HEK293 (cell line): ENCODE measurements around the gene PLCB1.

Experiments used
- CTCF ChIA-PET: fragments of 350-600 bp; formaldehyde crosslinking; extraction: SDS; loops from one replicate; lab custom pipeline; 2021; ENCODE audit warnings: antibody characterized with exemption; lab: Yijun Ruan, JAX
- POLR2A ChIA-PET: fragments of 300-600 bp; formaldehyde crosslinking; extraction: SDS; loops from one replicate; lab custom pipeline; 2020; ENCODE audit warnings: antibody characterized with exemption, inconsistent platforms; lab: Yijun Ruan, JAX
- H3K27ac ChIP-seq: fragments of 200-500 bp; sonication (Bioruptor generic); 2 replicates; pipeline ENCODE4 v1.5.1; 2014; ENCODE audit warnings: low read depth, low read length, control low read depth, inconsistent platforms; ENCODE audit errors: extremely low read depth
- H3K36me3 ChIP-seq, 2 experiments: fragments of 200-500 bp in 1 of 2; sonication (Bioruptor generic) in 1 of 2; 1 replicate in 1 of 2; 2 replicates in 1 of 2; pipeline ENCODE4 v1.5.1; 2014 to 2017; ENCODE audit warnings: inconsistent platforms in 2 of 2, low read length in 2 of 2; ENCODE audit not compliant: control insufficient read depth in 2 of 2, insufficient read depth in 1 of 2
- H3K4me1 ChIP-seq: fragments of 200-500 bp; sonication (Bioruptor generic); 2 replicates; pipeline ENCODE4 v1.5.1; 2014; ENCODE audit warnings: mild to moderate bottlenecking, low read length, inconsistent platforms; ENCODE audit not compliant: control insufficient read depth, insufficient read depth
- H3K4me3 ChIP-seq: 2 replicates; pipeline ENCODE4 v1.5.1; 2011; ENCODE audit warnings: low read depth, mild to moderate bottlenecking, control low read depth, low read length, moderate library complexity
- H3K9me3 ChIP-seq: fragments of 200-500 bp; sonication (Bioruptor generic); 2 replicates; pipeline ENCODE4 v1.5.1; 2014; ENCODE audit warnings: low read depth, low read length, inconsistent platforms; ENCODE audit not compliant: control insufficient read depth, insufficient read depth
- EGR2 ChIP-seq: fragments of 450-650 bp; formaldehyde crosslinking; IDR thresholded peaks from 2 replicates; pipeline ENCODE4 v1.5.1; 2016; ENCODE audit warnings: low read depth, missing biosample characterization, missing genetic modification characterization
- ELK4 ChIP-seq: IDR thresholded peaks from 2 replicates; pipeline ENCODE4 v1.6.1; 2011; ENCODE audit warnings: mild to moderate bottlenecking, low read depth, low read length, borderline replicate concordance
- KLF10 ChIP-seq: fragments of 450-650 bp; IDR thresholded peaks from 2 replicates; pipeline ENCODE4 v1.5.1; 2018; ENCODE audit warnings: missing biosample characterization, mild to moderate bottlenecking, missing genetic modification characterization
- OSR2 ChIP-seq: fragments of 450-650 bp; formaldehyde crosslinking; IDR thresholded peaks from 2 replicates; pipeline ENCODE4 v1.5.1; 2016; ENCODE audit warnings: missing biosample characterization, missing genetic modification characterization
- TRIM28 ChIP-seq: IDR thresholded peaks from 2 replicates; pipeline ENCODE4 v1.6.1; 2011; ENCODE audit warnings: low read length, control low read depth, borderline replicate concordance
- WT1 ChIP-seq: fragments of 450-650 bp; formaldehyde crosslinking; IDR thresholded peaks from 2 replicates; pipeline ENCODE4 v1.5.1; 2016; ENCODE audit warnings: missing biosample characterization, missing genetic modification characterization
- ZFHX2 ChIP-seq: fragments of 450-650 bp; formaldehyde crosslinking; conservative IDR thresholded peaks from 2 replicates; pipeline ENCODE4 v1.5.1; 2016; ENCODE audit warnings: missing biosample characterization, missing genetic modification characterization
- ZNF138 ChIP-seq: fragments of 450-650 bp; formaldehyde crosslinking; IDR thresholded peaks from 2 replicates; pipeline ENCODE4 v1.5.1; 2016; ENCODE audit warnings: missing biosample characterization, missing genetic modification characterization, borderline replicate concordance
- ZNF146 ChIP-seq: fragments of 450-650 bp; formaldehyde crosslinking; IDR thresholded peaks from 2 replicates; pipeline ENCODE4 v1.5.1; 2016; ENCODE audit warnings: missing biosample characterization, missing genetic modification characterization
- ZNF18 ChIP-seq: fragments of 450-650 bp; formaldehyde crosslinking; IDR thresholded peaks from 2 replicates; pipeline ENCODE4 v1.5.1; 2016; ENCODE audit warnings: missing biosample characterization, missing genetic modification characterization
- ZNF514 ChIP-seq: fragments of 450-650 bp; formaldehyde crosslinking; IDR thresholded peaks from 2 replicates; pipeline ENCODE4 v1.5.1; 2016; ENCODE audit warnings: missing biosample characterization, missing genetic modification characterization
- ZNF629 ChIP-seq: fragments of 450-650 bp; formaldehyde crosslinking; IDR thresholded peaks from 2 replicates; pipeline ENCODE4 v1.5.1; 2017; ENCODE audit warnings: missing biosample characterization, missing genetic modification characterization
- ZNF645 ChIP-seq: fragments of 450-650 bp; formaldehyde crosslinking; IDR thresholded peaks from 2 replicates; pipeline ENCODE4; 2016; ENCODE audit warnings: missing biosample characterization, missing genetic modification characterization
- ZNF660 ChIP-seq: fragments of 450-650 bp; IDR thresholded peaks from 2 replicates; pipeline ENCODE4 v1.5.1; 2018; ENCODE audit warnings: missing biosample characterization, mild to moderate bottlenecking, missing genetic modification characterization
- TF ChIP-seq, protein P1 (sequence below): fragments of 450-650 bp; formaldehyde crosslinking; IDR thresholded peaks from 2 replicates; pipeline ENCODE4 v1.5.1; 2016; ENCODE audit warnings: missing biosample characterization, missing genetic modification characterization
- TF ChIP-seq, protein P2 (sequence below): fragments of 450-650 bp; formaldehyde crosslinking; IDR thresholded peaks from 2 replicates; pipeline ENCODE4 v1.5.1; 2016; ENCODE audit warnings: missing biosample characterization, missing genetic modification characterization
- TF ChIP-seq, protein P3 (sequence below): fragments of 450-650 bp; formaldehyde crosslinking; IDR thresholded peaks from 2 replicates; pipeline ENCODE4 v1.5.1; 2017; ENCODE audit warnings: missing biosample characterization, missing genetic modification characterization
- TF ChIP-seq, protein P4 (sequence below): fragments of 450-650 bp; formaldehyde crosslinking; IDR thresholded peaks from 2 replicates; pipeline ENCODE4 v1.5.1; 2017; ENCODE audit warnings: missing biosample characterization, missing genetic modification characterization
- TF ChIP-seq, protein P5 (sequence below): fragments of 450-650 bp; formaldehyde crosslinking; IDR thresholded peaks from 2 replicates; pipeline ENCODE4 v1.5.1; 2016; ENCODE audit warnings: missing biosample characterization, missing genetic modification characterization
- TF ChIP-seq, protein P6 (sequence below): fragments of 450-650 bp; formaldehyde crosslinking; IDR thresholded peaks from 2 replicates; pipeline ENCODE4 v1.5.1; 2016; ENCODE audit warnings: missing biosample characterization, missing genetic modification characterization

PLCB1 gene

DNA sequence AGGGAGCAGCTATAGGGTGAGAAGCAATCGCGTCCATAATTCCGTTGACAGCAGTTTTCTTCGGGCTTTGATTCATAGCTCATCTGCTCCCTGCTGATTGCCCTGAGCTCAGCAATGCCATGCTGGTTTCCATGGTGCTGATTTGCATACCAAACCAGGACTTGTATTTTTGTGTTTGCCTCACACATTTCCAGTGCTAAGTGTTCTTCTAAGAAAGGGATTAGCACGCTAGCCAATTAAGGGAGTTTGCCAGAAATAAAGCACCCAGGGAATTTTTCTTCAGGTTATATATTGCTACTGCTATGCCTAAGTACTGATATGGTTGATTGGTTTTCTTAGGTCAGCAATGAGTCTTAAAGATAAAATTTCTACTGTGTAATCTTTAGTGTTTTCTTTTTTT, 177.6 kb downstream of the PLCB1 start (continued):
- TF ChIP-seq, protein P1, sequence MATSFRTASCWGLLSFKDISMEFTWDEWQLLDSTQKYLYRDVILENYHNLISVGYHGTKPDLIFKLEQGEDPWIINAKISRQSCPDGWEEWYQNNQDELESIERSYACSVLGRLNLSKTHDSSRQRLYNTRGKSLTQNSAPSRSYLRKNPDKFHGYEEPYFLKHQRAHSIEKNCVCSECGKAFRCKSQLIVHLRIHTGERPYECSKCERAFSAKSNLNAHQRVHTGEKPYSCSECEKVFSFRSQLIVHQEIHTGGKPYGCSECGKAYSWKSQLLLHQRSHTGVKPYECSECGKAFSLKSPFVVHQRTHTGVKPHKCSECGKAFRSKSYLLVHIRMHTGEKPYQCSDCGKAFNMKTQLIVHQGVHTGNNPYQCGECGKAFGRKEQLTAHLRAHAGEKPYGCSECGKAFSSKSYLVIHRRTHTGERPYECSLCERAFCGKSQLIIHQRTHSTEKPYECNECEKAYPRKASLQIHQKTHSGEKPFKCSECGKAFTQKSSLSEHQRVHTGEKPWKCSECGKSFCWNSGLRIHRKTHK (tag by site-specific recombination): no peak
- TF ChIP-seq, protein P2, sequence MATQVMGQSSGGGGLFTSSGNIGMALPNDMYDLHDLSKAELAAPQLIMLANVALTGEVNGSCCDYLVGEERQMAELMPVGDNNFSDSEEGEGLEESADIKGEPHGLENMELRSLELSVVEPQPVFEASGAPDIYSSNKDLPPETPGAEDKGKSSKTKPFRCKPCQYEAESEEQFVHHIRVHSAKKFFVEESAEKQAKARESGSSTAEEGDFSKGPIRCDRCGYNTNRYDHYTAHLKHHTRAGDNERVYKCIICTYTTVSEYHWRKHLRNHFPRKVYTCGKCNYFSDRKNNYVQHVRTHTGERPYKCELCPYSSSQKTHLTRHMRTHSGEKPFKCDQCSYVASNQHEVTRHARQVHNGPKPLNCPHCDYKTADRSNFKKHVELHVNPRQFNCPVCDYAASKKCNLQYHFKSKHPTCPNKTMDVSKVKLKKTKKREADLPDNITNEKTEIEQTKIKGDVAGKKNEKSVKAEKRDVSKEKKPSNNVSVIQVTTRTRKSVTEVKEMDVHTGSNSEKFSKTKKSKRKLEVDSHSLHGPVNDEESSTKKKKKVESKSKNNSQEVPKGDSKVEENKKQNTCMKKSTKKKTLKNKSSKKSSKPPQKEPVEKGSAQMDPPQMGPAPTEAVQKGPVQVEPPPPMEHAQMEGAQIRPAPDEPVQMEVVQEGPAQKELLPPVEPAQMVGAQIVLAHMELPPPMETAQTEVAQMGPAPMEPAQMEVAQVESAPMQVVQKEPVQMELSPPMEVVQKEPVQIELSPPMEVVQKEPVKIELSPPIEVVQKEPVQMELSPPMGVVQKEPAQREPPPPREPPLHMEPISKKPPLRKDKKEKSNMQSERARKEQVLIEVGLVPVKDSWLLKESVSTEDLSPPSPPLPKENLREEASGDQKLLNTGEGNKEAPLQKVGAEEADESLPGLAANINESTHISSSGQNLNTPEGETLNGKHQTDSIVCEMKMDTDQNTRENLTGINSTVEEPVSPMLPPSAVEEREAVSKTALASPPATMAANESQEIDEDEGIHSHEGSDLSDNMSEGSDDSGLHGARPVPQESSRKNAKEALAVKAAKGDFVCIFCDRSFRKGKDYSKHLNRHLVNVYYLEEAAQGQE (tag by site-specific recombination): peak; percentile 83
- TF ChIP-seq ZNF138 (no peak), KLF10 (tag by site-specific recombination) (no peak), WT1 (tag by site-specific recombination) (peak; percentile 58; the same call in 1 of the 2 replicates), ELK4 (no peak), ZNF514 (no peak), ZNF629 (tag by site-specific recombination) (peak; percentile 45; the same call in 1 of the 2 replicates), OSR2 (tag by site-specific recombination) (peak; percentile 85), ZNF645 (no peak), ZNF660 (tag by site-specific recombination) (no peak)
- TF ChIP-seq, protein P3, sequence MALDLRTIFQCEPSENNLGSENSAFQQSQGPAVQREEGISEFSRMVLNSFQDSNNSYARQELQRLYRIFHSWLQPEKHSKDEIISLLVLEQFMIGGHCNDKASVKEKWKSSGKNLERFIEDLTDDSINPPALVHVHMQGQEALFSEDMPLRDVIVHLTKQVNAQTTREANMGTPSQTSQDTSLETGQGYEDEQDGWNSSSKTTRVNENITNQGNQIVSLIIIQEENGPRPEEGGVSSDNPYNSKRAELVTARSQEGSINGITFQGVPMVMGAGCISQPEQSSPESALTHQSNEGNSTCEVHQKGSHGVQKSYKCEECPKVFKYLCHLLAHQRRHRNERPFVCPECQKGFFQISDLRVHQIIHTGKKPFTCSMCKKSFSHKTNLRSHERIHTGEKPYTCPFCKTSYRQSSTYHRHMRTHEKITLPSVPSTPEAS (tag by site-specific recombination): no peak
- TF ChIP-seq, protein P4, sequence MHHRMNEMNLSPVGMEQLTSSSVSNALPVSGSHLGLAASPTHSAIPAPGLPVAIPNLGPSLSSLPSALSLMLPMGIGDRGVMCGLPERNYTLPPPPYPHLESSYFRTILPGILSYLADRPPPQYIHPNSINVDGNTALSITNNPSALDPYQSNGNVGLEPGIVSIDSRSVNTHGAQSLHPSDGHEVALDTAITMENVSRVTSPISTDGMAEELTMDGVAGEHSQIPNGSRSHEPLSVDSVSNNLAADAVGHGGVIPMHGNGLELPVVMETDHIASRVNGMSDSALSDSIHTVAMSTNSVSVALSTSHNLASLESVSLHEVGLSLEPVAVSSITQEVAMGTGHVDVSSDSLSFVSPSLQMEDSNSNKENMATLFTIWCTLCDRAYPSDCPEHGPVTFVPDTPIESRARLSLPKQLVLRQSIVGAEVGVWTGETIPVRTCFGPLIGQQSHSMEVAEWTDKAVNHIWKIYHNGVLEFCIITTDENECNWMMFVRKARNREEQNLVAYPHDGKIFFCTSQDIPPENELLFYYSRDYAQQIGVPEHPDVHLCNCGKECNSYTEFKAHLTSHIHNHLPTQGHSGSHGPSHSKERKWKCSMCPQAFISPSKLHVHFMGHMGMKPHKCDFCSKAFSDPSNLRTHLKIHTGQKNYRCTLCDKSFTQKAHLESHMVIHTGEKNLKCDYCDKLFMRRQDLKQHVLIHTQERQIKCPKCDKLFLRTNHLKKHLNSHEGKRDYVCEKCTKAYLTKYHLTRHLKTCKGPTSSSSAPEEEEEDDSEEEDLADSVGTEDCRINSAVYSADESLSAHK: 0 out of 2 replicates have a peak, but pooled peaks have one; percentile 14
- TF ChIP-seq, protein P5, sequence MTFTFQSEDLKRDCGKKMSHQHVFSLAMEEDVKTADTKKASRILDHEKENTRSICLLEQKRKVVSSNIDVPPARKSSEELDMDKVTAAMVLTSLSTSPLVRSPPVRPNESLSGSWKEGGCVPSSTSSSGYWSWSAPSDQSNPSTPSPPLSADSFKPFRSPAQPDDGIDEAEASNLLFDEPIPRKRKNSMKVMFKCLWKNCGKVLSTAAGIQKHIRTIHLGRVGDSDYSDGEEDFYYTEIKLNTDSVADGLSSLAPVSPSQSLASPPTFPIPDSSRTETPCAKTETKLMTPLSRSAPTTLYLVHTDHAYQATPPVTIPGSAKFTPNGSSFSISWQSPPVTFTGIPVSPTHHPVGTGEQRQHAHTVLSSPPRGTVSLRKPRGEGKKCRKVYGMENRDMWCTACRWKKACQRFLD (tag by site-specific recombination): no peak

DNA sequence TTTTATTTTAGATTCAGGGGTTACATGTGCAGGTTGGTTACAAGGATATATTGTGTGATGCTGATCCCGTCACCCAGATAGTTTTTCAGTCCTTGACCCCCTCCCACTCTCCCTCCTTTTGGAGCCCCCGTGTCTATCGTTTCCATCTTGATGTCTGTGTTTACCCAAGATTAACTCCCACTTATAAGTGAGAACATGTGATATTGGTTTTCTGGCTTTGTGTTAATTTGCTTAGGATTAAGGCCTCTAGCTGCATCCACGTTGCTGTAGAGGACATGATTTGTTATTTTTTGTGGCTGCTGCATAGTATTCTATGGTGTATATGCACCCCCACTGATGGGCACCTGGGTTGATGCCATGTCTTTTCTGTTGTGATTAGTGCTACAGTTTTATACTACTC, 178.6 kb downstream of the PLCB1 start:
- no peak overlapping the region for H3K27ac ChIP-seq
- POLR2A ChIA-PET: no interaction called here
- CTCF ChIA-PET: interaction anchor here (0.6 kb wide), 1 partner anchor 144 kb away, joined by 4 read pairs; no protein-coding TSS in a partner anchor
- H3K4me1 ChIP-seq: peaks cover 4% of the 10 kb centered on the region
- H3K36me3 ChIP-seq: no peaks in the 10 kb centered on the region
- peak; percentile 58 for TF ChIP-seq ZNF146
- TF ChIP-seq, protein P6, sequence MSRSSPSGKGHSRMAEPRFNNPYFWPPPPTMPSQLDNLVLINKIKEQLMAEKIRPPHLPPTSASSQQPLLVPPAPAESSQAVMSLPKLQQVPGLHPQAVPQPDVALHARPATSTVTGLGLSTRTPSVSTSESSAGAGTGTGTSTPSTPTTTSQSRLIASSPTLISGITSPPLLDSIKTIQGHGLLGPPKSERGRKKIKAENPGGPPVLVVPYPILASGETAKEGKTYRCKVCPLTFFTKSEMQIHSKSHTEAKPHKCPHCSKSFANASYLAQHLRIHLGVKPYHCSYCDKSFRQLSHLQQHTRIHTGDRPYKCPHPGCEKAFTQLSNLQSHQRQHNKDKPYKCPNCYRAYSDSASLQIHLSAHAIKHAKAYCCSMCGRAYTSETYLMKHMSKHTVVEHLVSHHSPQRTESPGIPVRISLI: no peak
- peak; percentile 84 for TF ChIP-seq WT1 (tag by site-specific recombination)
- TF ChIP-seq TRIM28: no peak
- TF ChIP-seq ZFHX2 (tag by site-specific recombination): peak; percentile 59
- TF ChIP-seq ZNF18 (tag by site-specific recombination): 0 out of 2 replicates have a peak, but pooled peaks have one; percentile 27
- 0 out of 2 replicates have a peak, but pooled peaks have one; percentile 61 for TF ChIP-seq OSR2 (tag by site-specific recombination)
- TF ChIP-seq EGR2: peak; percentile 55
- TF ChIP-seq, all 188 proteins: peak for 6
- H3K4me3 ChIP-seq: no peak overlapping the region
- no peaks in the 10 kb centered on the region for H3K9me3 ChIP-seq
